KMS-11 (cell line): Measurements from ENCODE around the gene SHISA5.
"Not testable (repeated sequence)": the region's sequence is repeated elsewhere in the genome, so short reads cannot be mapped to it uniquely, and the experiment has no call there.

Experiments
- H2AFZ ChIP-seq: fragments of 200-600 bp; sonication (generic); 2 replicates; pipeline ENCODE4 v1.6.1; 2016; ENCODE audit warnings: antibody characterized with exemption, mixed run types, low read depth
- H3K27ac ChIP-seq: fragments of 200-600 bp; sonication (generic); 2 replicates; pipeline ENCODE4 v1.6.1; 2016; ENCODE audit warnings: mild to moderate bottlenecking, mixed run types
- H3K27me3 ChIP-seq: fragments of 200-600 bp; sonication (generic); 2 replicates; pipeline ENCODE4 v1.6.1; 2017; ENCODE audit warnings: mild to moderate bottlenecking, low read depth, mixed run types, moderate library complexity; ENCODE audit not compliant: insufficient read depth
- H3K36me3 ChIP-seq: fragments of 200-600 bp; sonication (generic); 2 replicates; pipeline ENCODE4 v1.6.1; 2017; ENCODE audit warnings: mild to moderate bottlenecking, mixed run types; ENCODE audit not compliant: insufficient read depth
- H3K4me1 ChIP-seq: fragments of 200-600 bp; sonication (generic); 2 replicates; pipeline ENCODE4 v1.6.1; 2016; ENCODE audit warnings: mild to moderate bottlenecking, low read depth, mixed run types; ENCODE audit not compliant: poor library complexity, severe bottlenecking
- H3K4me2 ChIP-seq: fragments of 200-600 bp; sonication (generic); 2 replicates; pipeline ENCODE4 v1.7.0; 2016; ENCODE audit warnings: mild to moderate bottlenecking, mixed run types
- H3K4me3 ChIP-seq: fragments of 200-600 bp; sonication (generic); IDR thresholded peaks from 2 replicates; pipeline ENCODE4 v1.6.1; 2017; ENCODE audit warnings: low read depth, low read length, mixed read lengths; ENCODE audit not compliant: insufficient read depth
- H3K79me2 ChIP-seq: fragments of 200-600 bp; sonication (generic); 2 replicates; pipeline ENCODE4 v1.6.1; 2016; ENCODE audit warnings: low read depth, mixed run types; ENCODE audit not compliant: insufficient read depth
- H3K9ac ChIP-seq: fragments of 200-600 bp; sonication (generic); 2 replicates; pipeline ENCODE4 v1.6.1; 2016; ENCODE audit warnings: mild to moderate bottlenecking, mixed run types
- H4K20me1 ChIP-seq: fragments of 200-600 bp; sonication (generic); 2 replicates; pipeline ENCODE4 v1.6.1; 2016; ENCODE audit warnings: mild to moderate bottlenecking, mixed run types; ENCODE audit not compliant: insufficient read depth
- CTCF ChIP-seq: fragments of 200-600 bp; sonication (generic); conservative IDR thresholded peaks from 2 replicates; pipeline ENCODE4 v1.6.1; 2017; ENCODE audit warnings: low read depth, mild to moderate bottlenecking, antibody characterized with exemption, low read length, moderate library complexity, mixed read lengths

The SHISA5 gene

GRCh38 chr3:48500656-48501055 lies 3.3 kb downstream of the SHISA5 start:
- Histone ChIP-seq H3K79me2 (no peaks in the 10 kb centered on the region), H2AFZ (no peak overlapping the region), H3K27me3 (no peaks in the 10 kb centered on the region), H3K4me3 (no peak overlapping the region), H3K4me1 (no peaks in the 10 kb centered on the region), H3K27ac (no peak overlapping the region), H4K20me1 (no peaks in the 10 kb centered on the region), H3K4me2 (no peak overlapping the region), H3K36me3 (no peaks in the 10 kb centered on the region), H3K9ac (no peak overlapping the region)
- TF ChIP-seq CTCF: no peak

- no peak overlapping the region for H2AFZ ChIP-seq
Observed at GRCh38 chr3:48493203-48493501, 10.8 kb downstream of the SHISA5 start.

GRCh38 chr3:48492461-48493202 lies 11.3 kb downstream of the SHISA5 start:
- H3K79me2 ChIP-seq: no peaks in the 10 kb centered on the region
- no peak overlapping the region for H3K9ac ChIP-seq
- TF ChIP-seq CTCF: no peak
- no peaks in the 10 kb centered on the region for H3K36me3 ChIP-seq
- no peaks in the 10 kb centered on the region for H4K20me1 ChIP-seq
- no peak overlapping the region for H2AFZ ChIP-seq
- no peaks in the 10 kb centered on the region for H3K27me3 ChIP-seq
- H3K4me3 ChIP-seq: no peak overlapping the region
- H3K4me2 ChIP-seq: no peak overlapping the region
- H3K27ac ChIP-seq: no peak overlapping the region
- H3K4me1 ChIP-seq: no peaks in the 10 kb centered on the region

More at GRCh38 chr3:48493203-48493501, 10.8 kb downstream of the SHISA5 start:
- H3K36me3 ChIP-seq: no peaks in the 10 kb centered on the region
- TF ChIP-seq CTCF: no peak
- no peaks in the 10 kb centered on the region for H3K79me2 ChIP-seq
- no peaks in the 10 kb centered on the region for H3K4me1 ChIP-seq
- no peak overlapping the region for H3K4me2 ChIP-seq
- no peak overlapping the region for H3K9ac ChIP-seq
- no peak overlapping the region for H3K27ac ChIP-seq
- H3K27me3 ChIP-seq: no peaks in the 10 kb centered on the region
- H3K4me3 ChIP-seq: no peak overlapping the region
- H4K20me1 ChIP-seq: no peaks in the 10 kb centered on the region

GRCh38 chr3:48486952-48487351 lies 17.0 kb downstream of the SHISA5 start:
- TF ChIP-seq CTCF: no peak
- H3K4me2 ChIP-seq: no peak overlapping the region
- H3K4me1 ChIP-seq: peaks cover 4% of the 10 kb centered on the region
- H3K9ac ChIP-seq: no peak overlapping the region
- no peaks in the 10 kb centered on the region for H3K27me3 ChIP-seq
- H4K20me1 ChIP-seq: no peaks in the 10 kb centered on the region
- no peaks in the 10 kb centered on the region for H3K79me2 ChIP-seq
- no peak overlapping the region for H3K4me3 ChIP-seq
- H2AFZ ChIP-seq: no peak overlapping the region
- no peaks in the 10 kb centered on the region for H3K36me3 ChIP-seq
- no peak overlapping the region for H3K27ac ChIP-seq

- H4K20me1 ChIP-seq, H3K36me3 ChIP-seq, H3K27ac ChIP-seq, H3K4me3 ChIP-seq, H3K27me3 ChIP-seq, H3K79me2 ChIP-seq, H3K4me2 ChIP-seq, H3K9ac ChIP-seq, H2AFZ ChIP-seq: not testable (repeated sequence)
- H3K4me1 ChIP-seq: peaks cover 24% of the 10 kb centered on the region
Observed at GRCh38 chr3:48482822-48483221, 21.2 kb downstream of the SHISA5 start.

- H3K4me1 ChIP-seq: peaks cover 27% of the 10 kb centered on the region
- H3K27ac ChIP-seq, H4K20me1 ChIP-seq, H3K27me3 ChIP-seq, H3K9ac ChIP-seq, H3K79me2 ChIP-seq, H3K4me2 ChIP-seq, H2AFZ ChIP-seq, H3K4me3 ChIP-seq, H3K36me3 ChIP-seq: not testable (repeated sequence)
Observed at GRCh38 chr3:48480891-48481290, 23.1 kb downstream of the SHISA5 start.
